OCI-M2 (cell line): Measurements from ENCODE around the gene MFSD11.
"Not testable (repeated sequence)": the region's sequence is repeated elsewhere in the genome, so short reads cannot be mapped to it uniquely, and the experiment has no call there.

Experiments used
- DNase-seq: peaks from one replicate; lab custom pipeline; 2025; ENCODE audit not compliant: unreplicated experiment; lab: John Stamatoyannopoulos, UW

MFSD11 gene

DNA sequence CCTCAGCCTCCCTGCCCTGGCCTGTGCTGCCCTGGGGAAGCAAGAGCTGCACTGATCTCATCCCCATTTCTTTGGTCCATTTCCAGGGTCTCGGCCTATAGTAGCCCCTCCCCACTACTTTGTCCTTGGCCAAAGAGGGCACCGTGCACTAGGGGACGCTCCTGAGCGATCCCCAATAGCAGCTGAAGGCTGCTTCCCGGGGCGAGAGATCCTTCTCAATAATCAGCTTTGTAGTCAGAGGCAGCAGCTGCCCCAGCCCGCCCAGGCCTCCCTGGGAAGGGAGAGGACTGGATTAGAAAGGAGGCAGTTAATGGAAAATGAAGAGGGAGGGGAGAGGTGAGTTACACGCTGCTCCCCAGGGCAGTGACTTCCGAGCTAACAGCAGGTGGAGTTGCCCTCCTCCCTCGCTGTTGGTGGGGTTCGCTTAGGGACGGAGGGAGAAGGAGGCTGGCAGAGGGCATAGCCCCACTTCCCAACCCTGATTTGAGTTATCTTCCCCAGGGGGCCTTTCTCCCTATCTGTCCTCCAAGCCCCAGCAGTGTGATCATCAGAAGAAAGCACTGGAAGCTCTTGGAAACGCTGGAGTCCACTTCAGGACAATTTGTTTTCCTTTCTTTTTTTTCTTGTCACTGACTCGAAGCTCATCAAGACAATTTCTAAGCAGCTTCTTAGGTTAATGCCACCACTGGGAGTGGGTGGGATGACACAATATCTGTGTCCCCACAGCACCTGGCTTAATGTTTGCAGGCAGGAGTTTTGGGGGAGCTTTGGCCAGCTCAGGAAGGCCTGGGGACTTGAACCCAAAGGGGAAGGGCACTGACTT lies 29.7 kb upstream of the MFSD11 start:
- DNase-seq = no peak

DNA sequence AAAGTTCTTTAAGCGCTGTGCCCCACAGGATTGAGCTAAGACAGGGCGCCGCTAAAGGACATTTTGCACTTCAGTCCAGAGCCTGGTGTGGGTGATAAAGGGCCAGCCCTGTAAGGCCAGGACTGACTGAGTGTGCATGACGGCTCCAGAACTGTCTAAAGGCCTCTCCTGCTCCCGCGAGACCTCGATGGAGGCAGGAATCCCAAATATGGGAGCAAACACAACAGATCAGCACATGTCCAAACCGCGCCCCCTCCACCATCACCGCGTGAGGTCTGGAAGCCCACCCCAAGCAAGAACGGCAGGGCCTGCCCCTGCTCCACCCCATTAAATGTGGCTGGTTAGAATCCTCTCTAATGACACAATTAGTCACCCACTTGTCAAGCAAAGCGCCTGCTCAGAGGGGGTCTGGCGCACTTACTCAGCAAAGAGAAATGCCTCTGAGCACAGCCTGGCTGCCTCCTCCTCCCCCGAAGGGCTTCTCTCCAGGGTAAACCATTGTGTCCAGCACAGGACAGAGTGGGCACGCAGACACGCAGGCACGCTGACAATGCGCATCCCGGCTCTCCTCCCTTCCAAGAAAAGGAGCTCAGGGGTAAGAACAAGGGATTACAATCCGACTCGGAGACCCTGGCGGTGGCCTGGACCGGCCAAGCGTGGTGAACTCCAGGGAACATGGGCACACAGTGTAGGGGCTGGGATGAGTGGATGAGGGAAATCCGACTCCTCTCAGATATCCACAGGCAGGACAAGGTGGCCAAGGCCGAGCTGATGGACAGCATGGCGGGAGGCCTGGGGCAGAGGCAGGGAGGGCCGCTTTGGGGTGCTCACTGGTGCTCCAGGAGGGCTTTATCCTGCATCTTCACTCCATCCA lies 28.6 kb upstream of the MFSD11 start:
- DNase-seq = no peak

DNA sequence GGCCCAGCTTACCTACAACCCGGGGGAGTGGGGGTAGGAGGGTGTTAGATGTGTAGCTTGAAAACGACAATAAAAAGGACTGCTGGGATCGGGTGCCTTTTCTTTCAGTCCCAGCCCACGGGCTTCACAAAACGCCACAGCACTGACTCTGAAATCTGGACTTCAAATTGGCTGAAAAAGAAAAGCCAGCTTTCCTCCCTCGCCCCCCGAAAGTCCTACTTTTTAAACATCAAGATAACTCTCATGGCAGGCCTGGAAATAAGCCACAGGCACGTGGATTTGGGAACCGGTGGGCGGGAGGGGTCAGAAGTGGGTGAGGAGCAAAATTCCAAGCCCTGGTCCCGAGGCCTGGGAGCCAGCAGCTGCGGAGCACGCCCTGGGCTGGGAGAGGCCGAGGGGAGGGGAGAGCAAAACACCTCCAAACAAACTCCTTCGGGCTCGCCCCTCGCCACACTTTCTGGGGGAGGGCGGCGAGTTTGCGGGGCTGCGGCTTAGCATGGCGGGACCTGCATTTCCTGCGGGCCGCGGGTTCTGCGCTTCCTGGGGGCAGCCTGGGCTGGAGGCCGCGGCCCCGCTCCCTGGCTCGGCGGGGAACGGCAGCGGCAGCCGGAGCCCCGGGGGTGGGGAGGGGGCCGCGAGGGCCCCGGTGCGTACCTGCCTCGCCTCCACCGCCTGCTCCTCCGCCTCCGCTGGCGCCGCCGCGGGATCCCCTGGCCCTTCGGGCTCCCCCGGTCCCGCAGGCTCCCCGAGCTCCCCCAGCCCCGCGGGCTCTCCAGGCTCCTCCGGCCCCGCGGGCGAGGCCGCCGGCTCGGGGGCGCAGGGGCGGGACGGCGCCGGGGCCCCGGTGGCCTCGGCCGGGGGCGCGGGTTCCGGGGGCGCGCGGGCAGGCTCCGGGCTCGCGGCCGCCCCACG lies 27.7 kb upstream of the MFSD11 start:
- not testable (repeated sequence) for DNase-seq

DNA sequence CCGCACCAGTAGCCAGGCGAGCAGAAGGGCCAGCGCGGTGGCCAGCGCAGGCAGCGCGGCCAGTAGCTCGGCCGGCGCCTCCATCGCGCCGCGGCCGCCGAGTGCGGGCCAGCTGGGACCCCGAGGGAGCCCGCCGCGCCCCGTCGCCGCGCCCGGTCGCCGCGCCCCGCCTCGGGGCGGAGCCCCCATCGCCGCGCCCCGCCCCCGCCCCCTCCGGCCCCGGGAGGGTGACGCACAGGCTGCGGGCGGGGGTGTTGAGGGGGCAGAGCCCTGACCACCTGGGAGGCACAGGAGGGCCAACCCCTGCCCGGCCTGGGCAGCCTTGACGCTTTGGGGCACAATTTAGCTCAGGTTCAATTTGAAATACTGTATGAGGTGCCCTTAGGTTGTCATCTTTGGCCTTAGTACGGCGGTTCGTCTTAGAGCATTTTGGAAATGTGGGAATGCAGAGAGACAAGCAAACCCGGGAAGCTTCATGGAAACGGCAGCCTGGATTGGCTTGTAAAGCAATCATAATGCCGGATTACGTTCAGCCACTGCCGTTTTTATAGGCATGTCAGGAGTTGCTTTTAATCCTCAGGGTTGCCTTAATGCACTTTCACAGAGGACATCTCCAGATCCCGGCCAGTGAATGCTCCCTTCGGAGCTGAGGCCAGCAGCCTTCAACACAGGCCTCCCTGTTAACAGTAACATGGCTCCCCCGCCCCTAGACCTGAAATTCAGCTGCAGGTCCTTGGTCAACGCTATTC lies 26.9 kb upstream of the MFSD11 start, which contains the start of gene MXRA7:
Gene MXRA7 (minus strand): TSS at position 103 of the 749 bp plus-strand sequence. CDS start 19 bp downstream, at position 84.
- DNase-seq = no peak

DNA sequence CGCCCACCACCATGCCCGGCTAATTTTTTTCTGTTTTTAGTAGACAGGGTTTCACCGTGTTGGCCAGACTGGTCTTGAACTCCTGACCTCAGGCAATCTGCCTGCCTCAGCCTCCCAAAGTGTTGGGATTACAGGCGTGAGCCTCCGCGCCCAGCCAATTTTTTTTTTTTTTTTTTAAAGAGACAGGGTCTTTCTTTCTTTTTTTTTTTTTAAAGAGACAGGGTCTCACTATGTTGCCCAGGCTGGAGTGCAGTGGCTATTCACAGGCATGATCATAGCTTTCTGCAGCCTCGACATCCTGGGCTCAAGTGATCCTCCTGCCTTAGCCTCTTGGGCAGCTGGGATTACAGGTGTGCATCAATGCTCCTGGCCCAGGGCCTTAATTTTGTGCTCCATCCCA lies 25.6 kb upstream of the MFSD11 start:
- DNase-seq = not testable (repeated sequence)

DNA sequence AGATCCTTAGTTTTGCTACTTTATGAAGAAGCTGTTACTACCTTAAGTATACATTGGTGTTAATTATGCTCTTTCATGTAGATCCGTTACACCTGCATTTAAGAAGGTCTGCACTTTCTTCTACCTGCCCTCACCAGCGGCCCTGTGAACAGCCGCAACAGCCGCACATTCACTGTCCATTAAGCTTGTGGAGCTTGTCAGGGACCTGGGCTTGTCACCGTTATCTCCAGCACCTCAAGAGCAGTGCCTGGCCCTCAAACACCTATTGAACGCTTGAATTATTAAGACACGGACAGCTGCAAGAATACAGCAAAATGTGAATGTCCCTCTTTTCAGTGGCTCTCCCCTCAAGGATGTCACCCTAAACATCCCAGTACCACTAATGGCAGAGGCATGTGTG lies 24.2 kb upstream of the MFSD11 start:
- no peak for DNase-seq

DNA sequence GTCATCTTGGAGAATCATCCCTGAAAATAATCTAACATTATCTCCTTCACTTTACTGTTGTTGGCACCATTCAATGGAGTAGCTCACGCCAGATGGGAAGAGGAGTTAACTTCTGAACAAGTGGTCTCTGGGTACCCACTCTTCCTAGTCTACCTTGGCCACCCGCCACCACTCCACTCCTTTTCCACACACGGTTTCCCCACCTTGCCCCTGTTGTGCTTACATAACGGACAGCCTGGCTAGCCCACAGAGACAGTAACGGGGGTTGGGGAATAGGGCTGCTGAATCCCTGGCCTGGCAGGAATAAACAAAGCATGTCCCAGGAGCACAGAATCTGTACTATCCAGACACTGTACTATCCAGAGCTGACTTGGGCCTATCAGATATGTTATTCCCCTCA lies 23.6 kb upstream of the MFSD11 start:
- DNase-seq = no peak

DNA sequence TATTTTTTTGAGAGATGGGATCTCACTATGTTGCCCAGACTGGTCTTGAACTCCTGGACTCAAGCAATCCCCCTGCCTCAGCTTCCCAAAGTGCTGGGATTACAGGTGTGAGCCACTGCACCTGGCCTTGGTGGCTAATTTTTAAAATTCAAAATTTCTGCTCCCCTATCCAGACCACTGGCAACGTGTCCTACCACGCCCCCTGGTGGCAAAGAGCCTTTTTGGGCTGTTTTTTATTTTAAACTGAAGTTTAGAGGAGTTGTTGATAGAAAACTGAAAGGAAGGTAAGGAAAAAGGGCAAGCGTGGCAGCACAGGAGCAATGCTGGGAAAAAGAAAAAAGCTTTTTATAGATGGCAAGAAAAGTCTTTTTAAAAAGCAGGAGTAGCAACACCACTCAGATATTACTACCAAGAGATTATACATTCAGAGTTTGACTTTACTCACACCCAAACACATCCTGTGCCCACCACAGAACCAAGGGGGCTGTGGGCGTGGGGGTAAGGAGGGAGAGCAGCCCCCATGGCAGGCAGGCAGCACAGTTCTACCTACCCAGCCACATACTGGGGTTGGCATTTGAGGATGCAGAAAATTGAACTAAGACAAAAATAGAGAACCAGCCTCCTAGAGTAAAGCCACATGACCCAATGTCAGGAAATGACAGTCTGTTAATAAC lies 23.0 kb upstream of the MFSD11 start:
- no peak for DNase-seq

DNA sequence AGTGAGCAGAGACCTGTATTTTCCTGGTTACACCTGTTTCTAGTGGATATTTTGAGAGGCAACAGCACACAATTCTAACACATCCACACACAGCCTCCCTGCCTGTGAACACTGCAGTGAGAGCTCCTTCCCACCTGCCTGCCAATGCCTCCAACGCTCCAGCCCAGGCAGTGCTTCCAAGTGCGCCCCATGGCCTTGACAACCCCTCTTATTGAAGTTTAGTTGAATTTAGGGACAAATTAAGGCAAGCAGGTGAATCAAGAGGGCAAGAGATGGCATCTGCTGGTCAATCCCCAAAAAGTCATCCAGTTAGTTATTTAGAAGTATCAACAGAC lies 22.5 kb upstream of the MFSD11 start:
- DNase-seq = no peak

DNA sequence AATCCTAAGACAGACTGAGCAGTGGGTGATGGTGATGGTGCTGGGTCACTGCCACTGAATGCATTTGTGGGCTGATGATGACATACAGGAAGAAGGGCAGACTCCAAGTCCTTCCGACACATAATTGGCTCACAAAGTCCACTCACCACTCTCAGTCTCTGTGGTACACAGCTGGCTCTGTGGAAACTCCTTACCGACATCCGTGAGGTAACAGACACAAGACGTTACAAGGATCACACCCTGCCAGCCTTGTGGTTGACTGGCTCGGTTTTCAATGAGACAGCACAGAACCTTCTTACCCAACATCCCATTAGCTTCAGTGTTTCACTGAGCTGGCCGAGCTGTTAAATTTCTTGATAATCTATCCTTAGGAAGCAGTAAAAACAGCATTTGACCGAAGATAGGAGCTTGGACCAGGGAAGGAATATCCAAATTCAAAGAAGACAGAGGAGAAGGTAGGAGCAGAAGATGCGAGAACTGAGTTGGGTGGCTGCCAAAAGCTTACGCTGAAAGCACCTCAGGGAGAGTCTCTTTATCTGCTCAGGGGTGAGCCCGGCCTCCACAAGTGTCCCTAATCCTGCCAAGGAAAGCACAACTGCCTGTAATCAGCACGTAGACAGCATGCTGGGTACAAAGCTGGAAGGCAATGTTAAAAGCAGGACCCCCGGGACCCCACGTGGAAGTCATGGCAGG lies 21.6 kb upstream of the MFSD11 start:
- no peak for DNase-seq

DNA sequence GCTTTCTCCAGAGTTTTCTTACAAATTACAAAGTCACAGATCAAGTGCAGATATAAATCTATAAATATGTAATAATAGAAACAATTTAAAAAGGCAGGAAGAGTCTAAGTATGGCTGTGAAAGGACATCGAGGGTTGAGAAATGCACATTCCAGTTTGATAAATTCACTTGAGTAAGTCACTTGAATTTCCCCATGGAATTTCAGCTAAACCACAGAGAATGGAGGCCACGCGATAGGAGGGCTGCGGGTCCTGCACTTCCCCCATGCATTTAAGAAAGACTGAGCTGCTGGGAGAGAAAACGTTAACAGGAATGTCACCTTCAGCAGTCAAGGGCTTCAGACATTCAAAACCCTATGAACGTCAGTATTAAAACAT lies 21.1 kb upstream of the MFSD11 start:
- DNase-seq = no peak

DNA sequence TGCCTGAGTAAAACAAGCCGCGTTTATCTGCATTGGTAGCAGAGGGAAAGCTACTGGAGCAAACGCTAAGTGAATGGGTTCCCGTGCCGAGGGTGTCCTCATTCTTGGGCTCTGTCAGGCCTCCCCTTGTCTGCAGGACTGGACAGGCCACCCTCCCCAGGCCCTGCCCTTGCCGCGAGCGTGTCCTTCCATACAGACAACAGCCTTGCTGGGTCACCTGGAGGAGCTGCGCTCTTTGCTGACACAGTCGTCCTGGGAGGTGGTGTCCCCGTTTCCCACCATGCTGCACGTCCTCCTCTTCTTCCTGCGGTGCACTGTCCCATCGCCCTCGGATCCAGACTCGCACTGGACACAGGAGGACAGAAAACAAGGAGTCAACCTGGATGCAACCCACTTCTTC lies 19.4 kb upstream of the MFSD11 start:
- no peak for DNase-seq

DNA sequence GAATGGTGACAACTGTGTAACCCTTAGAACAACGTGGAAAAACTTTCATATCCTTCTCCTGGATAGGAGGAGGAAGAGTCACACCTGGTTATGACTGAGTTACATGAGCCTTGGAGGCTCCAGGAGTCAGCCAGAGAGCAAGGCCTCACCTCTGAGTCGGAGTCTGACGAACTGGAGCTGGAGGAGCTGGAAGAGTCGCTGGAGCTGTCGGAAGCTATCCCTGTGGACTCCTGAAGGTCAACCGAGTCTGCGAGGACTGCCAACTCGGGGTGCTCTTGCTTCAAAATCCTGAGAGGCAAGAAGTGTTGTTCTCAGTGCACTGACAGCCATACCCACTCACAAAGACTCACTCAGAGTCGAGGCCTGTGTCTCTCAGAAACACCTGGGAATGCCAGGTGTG lies 17.7 kb upstream of the MFSD11 start:
- DNase-seq = no peak

DNA sequence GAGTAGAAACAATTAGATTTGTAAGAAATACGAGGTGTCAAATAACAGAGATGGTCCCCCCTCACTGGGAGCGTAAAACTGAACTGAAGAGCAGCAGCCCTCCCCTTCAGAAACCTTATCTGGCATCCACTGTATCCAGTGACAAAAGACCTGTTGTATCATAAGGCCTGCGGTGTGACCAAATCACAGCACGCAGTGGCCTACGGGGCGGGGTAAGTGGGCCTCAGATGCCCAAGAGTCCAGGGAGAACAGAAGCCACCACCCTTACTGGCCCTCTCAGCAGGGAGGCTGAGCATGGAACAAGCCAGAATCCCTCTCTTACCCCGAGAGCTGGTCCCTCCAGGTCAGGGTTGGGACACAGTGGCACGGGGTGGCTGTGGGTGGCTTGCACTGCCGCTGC lies 17.0 kb upstream of the MFSD11 start:
- DNase-seq = no peak

DNA sequence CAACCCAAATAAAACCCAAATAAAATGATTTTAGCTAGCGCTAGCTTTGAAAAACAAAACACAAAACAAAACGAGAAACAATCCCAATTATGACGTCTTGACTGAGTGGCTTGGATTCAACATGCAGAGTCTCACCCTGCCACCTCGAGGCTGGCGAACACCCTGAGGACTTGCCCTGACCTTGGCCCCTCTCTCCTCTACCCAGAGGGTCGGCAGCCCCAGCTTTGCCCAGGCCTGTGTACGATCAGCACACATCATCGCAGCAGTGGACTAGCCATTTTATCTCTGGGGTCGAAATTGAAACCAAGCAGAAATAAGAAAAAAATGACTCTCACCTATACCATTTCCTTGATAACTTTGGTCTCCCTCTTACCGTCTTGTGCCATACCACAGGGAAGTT lies 16.5 kb upstream of the MFSD11 start:
- DNase-seq = no peak

DNA sequence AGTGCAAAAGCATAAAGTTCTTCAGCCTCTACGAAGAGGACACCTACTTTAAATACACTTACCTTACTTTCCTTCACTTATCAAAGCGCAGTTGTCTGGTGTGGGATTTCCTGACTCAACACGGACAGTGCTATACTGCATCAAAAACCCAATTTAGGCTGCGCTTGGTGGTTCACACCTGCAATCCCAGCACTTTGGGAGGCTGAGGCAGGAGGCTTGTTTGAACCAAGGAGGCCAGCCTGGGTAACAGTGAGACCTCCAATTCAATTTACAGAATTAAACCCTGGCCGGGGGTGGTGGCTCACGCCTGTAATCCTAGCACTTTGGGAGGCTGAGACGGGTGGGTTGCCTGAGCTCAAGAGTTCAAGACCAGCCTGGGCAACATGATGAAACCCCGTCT lies 15.6 kb upstream of the MFSD11 start:
- DNase-seq = no peak

DNA sequence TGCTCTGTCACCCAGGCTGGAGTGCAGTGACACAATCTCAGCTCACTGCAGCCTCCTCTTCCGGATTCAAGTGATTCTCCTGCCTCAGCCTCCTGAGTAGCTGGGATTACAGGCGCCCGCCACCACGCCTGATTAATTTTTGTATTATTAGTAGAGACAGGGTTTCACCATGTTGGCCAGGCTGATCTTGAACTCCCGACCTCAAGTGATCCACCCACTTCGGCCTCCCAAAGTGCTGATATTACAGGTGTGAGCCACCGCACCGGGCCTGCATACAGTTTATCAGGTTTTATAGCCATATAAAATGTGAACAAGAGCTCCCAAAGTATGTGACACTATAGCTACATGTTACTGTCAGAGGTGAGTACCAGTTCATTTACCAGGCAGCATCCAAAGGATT lies 14.9 kb upstream of the MFSD11 start:
- not testable (repeated sequence) for DNase-seq

DNA sequence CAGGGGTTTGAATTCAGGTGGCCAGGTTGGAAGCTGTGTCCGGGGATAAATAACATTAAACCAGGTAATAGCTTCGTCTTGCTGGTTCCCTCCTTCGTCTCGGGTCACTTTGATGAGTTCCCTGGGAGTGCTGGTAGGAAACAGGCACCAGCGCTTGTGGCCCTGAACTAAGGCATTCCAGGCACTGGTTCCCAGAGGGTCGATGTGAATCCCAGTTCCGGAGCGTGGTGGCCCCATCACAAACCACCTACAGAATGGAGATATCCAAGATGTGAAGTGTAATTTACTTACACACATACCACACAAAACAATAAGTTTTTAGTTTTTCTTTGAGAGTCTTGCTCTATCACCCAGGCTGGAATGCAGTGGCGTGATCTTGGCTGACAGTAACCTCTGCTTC lies 14.1 kb upstream of the MFSD11 start:
- no peak for DNase-seq

DNA sequence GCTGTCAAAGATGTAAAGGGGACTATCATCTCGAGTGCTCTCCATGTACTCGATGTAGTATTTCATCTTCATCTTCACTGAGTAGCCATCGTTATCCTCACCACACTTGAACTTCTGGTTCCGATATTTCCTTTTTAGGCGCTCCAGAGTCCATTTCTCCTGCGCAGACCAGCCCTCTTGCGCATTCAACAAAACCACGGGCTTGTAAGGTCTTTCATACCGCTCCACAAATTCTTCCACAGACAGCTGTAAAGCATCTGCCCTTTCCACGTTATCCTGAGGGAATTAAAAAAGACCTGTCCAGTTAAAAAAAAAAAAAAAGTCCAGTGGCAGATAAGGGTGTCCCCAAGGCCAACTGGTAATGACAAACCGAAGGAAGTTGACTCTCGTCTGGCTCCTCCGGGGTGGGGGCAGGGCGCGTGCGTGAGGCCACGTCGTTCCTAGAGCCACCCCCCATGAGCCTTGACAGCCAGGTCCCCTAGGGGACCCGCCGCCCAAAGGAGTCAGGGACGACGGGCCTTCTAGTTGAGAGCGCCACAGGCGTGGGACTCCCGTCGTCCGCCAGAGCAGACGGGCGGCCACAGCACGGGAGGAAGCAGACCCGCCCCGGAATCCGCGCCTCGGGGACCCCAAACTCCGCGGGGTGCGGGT lies 12.2 kb upstream of the MFSD11 start:
- no peak for DNase-seq
